SK-N-SH (cell line): ENCODE results near the gene RNU1-3.

ENCODE experiments used
- JUND ChIP-seq: IDR thresholded peaks from 2 replicates; pipeline ENCODE4 v1.4.0; 2012
- MEF2A ChIP-seq: IDR thresholded peaks from 2 replicates; pipeline ENCODE4 v1.4.0; 2012; ENCODE audit warnings: low read depth, borderline replicate concordance
- POLR2AphosphoS5 ChIP-seq: IDR thresholded peaks from 2 replicates; pipeline ENCODE4 v1.6.1; 2012; ENCODE audit warnings: low read depth, low read length
- TEAD4 ChIP-seq: IDR thresholded peaks from 2 replicates; pipeline ENCODE4 v1.4.0; 2012; ENCODE audit warnings: mild to moderate bottlenecking, borderline replicate concordance; ENCODE audit not compliant: insufficient read depth
- TF ChIP-seq, protein P1 (sequence below): fragments of 200-600 bp; sonication (generic); IDR thresholded peaks from 2 replicates; pipeline ENCODE4 v1.6.1; 2017; ENCODE audit warnings: antibody characterized with exemption, mild to moderate bottlenecking, moderate library complexity
- TF ChIP-seq, protein P2 (sequence below): IDR thresholded peaks from 2 replicates; pipeline ENCODE4 v1.6.1; 2012; ENCODE audit warnings: mild to moderate bottlenecking, low read depth, low read length, moderate library complexity

DNA sequence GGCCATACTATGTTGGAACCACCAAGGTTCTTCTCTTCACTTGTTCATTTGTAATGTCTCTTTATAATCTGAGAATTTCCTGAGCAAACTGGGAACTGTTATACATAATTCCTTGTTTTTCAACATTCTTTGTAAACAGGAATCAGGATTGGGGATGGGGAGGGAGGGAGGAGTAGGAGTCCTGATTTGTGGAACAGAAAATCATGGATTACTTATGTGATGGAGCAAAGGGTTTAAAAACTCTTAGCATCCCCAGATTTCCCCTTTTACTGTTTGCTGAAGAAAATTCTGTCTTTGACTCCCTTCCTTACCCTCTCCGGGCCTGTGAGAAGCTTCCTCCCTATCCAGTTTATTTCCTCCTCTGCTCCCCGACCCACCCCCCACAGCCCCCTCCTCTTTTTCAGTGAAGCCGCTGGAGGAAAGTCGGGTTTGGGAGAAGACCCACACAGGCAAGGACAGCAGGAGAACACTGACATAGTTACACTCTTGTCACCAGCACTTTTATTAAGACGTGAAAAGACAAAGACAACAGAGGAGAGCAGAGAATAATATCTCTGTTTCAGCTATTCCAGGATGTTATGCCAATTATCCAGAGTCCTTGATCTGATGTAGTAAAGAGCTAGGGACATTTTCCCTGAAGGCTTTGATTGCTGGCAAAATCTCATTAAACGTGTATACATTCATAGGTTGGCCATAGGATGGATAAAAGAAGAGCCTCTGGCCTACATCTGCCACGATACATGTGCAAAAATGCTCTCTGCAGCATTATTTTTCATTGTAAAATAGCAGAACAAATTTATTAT lies 48.8 kb downstream of the RNU1-3 start:
- TF ChIP-seq POLR2AphosphoS5 (no peak), JUND (no peak), TEAD4 (no peak), MEF2A (no peak)
- TF ChIP-seq, protein P1, sequence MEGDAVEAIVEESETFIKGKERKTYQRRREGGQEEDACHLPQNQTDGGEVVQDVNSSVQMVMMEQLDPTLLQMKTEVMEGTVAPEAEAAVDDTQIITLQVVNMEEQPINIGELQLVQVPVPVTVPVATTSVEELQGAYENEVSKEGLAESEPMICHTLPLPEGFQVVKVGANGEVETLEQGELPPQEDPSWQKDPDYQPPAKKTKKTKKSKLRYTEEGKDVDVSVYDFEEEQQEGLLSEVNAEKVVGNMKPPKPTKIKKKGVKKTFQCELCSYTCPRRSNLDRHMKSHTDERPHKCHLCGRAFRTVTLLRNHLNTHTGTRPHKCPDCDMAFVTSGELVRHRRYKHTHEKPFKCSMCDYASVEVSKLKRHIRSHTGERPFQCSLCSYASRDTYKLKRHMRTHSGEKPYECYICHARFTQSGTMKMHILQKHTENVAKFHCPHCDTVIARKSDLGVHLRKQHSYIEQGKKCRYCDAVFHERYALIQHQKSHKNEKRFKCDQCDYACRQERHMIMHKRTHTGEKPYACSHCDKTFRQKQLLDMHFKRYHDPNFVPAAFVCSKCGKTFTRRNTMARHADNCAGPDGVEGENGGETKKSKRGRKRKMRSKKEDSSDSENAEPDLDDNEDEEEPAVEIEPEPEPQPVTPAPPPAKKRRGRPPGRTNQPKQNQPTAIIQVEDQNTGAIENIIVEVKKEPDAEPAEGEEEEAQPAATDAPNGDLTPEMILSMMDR, result no peak
- TF ChIP-seq, protein P2, sequence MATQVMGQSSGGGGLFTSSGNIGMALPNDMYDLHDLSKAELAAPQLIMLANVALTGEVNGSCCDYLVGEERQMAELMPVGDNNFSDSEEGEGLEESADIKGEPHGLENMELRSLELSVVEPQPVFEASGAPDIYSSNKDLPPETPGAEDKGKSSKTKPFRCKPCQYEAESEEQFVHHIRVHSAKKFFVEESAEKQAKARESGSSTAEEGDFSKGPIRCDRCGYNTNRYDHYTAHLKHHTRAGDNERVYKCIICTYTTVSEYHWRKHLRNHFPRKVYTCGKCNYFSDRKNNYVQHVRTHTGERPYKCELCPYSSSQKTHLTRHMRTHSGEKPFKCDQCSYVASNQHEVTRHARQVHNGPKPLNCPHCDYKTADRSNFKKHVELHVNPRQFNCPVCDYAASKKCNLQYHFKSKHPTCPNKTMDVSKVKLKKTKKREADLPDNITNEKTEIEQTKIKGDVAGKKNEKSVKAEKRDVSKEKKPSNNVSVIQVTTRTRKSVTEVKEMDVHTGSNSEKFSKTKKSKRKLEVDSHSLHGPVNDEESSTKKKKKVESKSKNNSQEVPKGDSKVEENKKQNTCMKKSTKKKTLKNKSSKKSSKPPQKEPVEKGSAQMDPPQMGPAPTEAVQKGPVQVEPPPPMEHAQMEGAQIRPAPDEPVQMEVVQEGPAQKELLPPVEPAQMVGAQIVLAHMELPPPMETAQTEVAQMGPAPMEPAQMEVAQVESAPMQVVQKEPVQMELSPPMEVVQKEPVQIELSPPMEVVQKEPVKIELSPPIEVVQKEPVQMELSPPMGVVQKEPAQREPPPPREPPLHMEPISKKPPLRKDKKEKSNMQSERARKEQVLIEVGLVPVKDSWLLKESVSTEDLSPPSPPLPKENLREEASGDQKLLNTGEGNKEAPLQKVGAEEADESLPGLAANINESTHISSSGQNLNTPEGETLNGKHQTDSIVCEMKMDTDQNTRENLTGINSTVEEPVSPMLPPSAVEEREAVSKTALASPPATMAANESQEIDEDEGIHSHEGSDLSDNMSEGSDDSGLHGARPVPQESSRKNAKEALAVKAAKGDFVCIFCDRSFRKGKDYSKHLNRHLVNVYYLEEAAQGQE, result no peak
